GM12892 (cell line): ENCODE results near the gene SAE1.

Source experiments
- DNase-seq: peaks from one replicate; pipeline ENCODE4 v3.0.0; 2011; ENCODE audit not compliant: insufficient read length
- FAIRE-seq: peaks from 2 replicates; lab custom pipeline; 2011; peaks lifted over from hg19 to GRCh38; lab: Jason Lieb, UNC
- POLR2A ChIP-seq: IDR thresholded peaks from 2 replicates; pipeline ENCODE4 v1.6.1; 2011; ENCODE audit warnings: low read depth, low read length, control low read depth
- POLR2AphosphoS5 ChIP-seq: IDR thresholded peaks from 2 replicates; pipeline ENCODE4 v1.6.1; 2011; ENCODE audit warnings: low read depth, low read length, control low read depth
- TAF1 ChIP-seq: IDR thresholded peaks from 2 replicates; pipeline ENCODE4 v1.6.1; 2011; ENCODE audit warnings: low read depth, mild to moderate bottlenecking, control low read depth, low read length, borderline replicate concordance

SAE1 gene

DNA sequence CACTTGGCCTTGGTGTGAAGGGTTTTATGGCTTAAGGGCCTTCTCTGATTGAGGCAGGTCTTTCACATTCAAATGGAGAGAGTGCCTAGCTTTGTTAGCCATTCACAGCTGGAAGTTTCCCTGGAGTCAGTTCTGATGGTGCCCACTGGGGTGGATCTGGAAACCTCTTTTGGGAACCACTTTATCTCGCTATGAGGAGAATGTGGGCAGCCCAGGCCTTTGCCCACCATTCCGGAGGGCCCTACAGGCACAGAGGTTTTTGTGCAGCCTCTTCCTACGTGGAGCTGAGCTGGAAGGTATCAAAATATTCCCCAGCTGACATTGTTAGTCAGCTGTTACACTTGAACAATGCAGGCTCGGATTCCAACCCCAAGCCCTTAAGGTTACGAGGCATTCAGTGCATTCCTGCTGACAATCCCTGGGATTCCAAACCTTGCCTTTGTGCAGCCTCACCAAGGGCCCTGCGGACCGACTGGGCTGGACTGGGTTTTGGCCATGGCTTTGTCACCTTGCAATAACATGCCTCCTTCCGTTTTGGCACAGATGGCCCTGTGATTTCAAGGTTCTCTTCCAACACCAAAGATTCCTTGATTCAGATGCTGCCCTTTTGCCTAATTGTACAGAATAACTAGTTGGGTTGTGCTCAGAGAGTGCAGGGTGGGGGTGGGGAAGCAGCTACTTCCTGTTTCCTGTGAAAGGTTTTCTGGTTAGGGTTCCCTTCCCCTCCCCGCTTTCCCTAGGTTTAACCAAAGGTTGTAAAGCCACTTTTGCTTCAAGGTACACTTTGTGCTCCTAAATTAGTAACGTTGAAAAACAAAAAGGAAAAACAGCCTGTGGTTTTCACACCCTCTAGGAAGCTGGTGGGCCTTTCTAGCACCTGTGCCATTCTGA is 27.0 kb downstream of the SAE1 start:
- peak; percentile 27 for FAIRE-seq
- no peak for DNase-seq
- TF ChIP-seq POLR2AphosphoS5 (no peak), POLR2A (no peak), TAF1 (no peak)

DNA sequence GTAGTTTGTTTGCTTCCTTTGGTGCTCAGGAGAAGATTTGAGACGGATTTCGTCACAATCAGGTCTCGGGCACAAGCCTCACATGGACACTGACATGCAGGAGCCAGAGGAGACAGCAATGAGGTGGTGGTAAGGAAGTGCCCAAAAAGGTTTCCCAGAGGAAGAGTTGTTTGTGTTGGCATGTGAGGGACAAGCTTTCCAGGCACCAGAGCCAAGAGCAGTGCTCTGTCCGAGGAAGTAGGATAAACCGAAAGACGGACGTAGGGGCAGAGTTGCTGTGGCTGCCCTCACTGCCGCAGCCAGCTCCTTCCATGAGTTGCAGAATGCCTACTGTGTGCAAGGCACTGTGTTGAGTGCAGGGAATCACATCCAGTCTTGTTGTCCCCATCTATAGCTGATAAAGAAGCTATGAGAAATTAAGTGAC is 27.7 kb downstream of the SAE1 start:
- FAIRE-seq (no peak), DNase-seq (no peak)
- TF ChIP-seq TAF1 (no peak), POLR2AphosphoS5 (no peak), POLR2A (no peak)

DNA sequence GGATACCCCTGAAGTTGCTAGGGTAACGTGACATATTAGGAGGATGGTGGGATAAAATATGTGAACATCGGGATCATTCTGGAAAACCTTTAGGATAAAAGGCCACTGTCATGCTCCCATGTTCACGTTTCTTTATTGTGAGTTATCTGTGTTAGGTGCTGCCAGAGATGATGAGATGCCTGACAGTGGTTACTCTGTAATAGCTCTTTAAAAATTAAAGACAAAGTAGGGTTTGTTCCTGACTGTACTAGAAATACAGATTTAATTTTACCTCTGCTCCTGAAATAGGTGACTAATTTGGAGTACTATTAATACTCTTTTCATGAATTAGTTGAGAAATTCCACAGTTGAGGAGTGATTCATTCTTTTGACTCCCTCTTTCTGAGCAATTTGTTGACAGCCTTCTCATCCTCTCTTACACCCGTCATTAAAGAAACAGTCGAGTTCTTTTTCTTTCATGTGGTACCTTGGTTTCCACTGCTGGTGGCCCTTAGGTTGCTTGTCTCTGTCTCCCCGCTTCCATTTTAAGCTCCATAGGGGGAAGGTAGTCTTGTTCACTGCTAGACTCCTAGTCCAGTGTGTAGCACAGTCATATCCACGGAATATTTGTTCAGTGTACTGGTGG is 28.4 kb downstream of the SAE1 start:
- FAIRE-seq (no peak), DNase-seq (no peak)
- TF ChIP-seq TAF1: no peak
- TF ChIP-seq POLR2A: no peak
- no peak for TF ChIP-seq POLR2AphosphoS5

DNA sequence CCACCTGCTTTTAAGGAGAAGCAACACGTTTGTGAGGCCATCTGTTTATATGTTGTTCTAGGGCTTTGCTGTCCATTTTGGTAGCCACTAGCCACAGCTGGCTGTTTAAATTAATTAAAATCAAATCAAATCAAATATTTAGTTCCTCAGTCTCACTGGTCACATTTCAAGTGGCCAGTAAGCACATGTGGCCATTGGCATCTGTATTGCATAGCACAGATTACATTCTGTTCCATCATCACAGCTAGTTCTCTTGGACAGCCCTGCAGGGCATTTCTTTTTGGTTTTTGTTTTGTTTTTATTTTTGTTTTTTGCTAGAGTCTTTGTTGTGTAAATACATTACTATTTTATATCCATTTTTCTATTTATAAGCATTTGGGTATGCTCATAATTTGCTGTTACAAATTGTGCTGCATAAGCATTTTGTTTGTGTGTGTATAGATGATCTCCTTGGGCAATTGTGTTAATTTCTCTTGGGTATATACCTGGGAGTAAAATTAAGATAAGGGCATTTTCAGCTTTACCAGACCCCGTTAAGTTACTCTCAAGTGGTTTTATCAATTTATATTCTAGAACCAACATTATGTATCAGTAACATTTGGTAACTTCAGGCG is 31.3 kb downstream of the SAE1 start:
- FAIRE-seq (no peak), DNase-seq (no peak)
- TF ChIP-seq TAF1 (no peak), POLR2AphosphoS5 (no peak), POLR2A (no peak)

DNA sequence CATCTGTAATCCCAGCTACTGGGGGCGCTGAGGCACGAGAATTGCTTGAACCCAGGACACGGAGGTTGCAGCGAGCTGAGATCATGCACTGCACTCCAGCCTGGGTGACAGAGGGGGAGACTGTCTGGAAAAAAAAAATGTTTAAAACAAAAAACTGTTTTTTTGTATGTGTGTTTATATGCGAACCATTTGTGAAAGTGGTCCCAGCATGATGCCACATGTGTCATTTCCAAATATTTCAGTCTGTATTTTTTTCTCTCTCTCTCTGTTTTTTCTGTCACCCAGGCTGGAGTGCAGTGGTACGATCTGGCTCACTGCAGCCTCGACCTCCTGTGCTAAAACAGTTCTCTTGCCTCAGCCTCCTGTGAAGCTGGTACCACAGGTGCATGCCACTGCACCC is 37.4 kb downstream of the SAE1 start:
- DNase-seq (no peak), FAIRE-seq (no peak)
- TF ChIP-seq POLR2A (no peak), TAF1 (no peak), POLR2AphosphoS5 (no peak)

DNA sequence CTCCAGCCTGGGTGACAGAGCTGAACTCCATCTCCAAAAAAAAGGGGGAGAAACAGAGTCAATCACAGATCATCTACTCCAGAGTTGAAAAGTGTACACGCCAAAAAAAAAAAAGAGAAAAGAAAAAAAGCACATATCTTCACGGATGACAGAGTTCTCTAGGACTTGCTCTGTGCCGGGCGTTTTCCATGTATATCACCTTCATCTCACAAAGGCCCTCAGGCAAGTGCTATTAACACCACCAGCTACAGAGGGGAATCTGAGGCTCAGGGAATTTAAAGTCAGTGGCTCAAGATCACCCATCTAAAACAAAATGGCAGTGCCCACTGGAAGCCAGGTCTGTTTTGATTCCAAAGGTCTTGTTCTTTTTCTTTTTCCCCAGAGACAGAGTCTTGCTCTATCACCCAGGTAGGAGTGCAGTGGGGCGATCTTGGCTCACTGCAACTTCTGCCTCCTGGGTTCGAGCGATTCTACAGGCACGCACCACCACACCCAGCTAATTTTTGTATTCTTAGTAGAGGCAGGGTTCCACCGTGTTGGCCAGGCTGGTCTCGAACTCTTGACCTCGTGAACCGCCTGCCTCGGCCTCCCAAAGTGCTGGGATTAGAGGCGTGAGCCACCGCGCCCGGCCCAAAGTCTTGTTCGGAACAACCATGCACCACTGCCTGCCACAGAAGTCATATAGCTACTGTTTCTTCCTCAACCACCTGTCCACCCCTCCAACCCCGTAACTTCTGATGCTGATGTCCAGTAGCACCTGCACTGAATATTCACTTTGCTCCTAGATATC is 42.2 kb downstream of the SAE1 start:
- FAIRE-seq (no peak), DNase-seq (no peak)
- TF ChIP-seq POLR2A: no peak
- TF ChIP-seq TAF1: no peak
- no peak for TF ChIP-seq POLR2AphosphoS5

DNA sequence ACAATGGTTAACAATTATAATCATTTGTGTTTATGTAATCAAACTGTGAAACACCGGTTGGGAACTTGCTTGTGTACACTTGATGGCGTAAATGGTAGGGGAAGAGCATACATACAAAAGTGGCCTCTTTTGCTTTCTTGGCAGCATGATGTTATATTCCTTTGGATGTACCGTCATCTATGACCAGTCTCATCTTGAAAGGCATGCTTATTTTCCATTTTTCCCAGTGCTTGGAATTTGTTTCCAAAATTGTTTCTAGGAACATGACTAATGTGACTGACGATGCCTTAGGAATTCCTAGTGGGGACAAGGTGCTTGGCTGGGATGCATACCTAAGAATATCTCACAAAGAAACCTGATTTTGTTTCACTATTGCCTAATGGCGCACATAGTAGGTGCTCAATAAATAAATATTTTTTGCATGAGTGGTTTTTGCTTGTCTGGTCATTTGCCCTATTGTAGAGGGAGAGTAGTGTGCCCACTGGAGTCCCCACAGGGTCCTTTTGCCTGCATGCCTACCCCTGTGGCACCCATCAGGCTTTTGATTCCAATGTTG is 45.5 kb downstream of the SAE1 start:
- TF ChIP-seq TAF1 (no peak), POLR2A (no peak), POLR2AphosphoS5 (no peak)
- no peak for FAIRE-seq
- no peak for DNase-seq

DNA sequence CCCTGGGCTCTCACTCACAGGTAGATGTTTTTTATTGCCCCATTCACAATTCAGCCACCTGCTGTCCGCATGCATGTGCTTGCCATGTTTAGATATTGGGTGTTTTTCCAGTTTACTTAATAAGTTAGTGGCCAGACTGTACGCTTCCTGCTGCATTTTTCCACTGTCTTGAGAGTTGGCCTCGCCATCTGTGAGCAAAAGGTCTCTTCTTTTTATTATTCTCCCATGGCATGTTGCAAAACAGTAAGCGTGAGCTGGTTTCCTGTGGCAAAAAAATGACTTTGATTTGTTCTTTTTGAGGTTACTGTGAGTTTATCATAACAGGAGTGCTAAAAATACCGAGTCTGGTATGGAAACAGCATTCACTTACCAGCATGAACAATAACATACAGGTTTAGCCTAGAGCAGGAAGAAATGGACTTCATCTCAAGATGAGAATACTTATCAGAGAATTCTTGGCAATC is 46.0 kb downstream of the SAE1 start:
- TF ChIP-seq POLR2AphosphoS5 (no peak), TAF1 (no peak), POLR2A (no peak)
- FAIRE-seq: no peak
- no peak for DNase-seq

DNA sequence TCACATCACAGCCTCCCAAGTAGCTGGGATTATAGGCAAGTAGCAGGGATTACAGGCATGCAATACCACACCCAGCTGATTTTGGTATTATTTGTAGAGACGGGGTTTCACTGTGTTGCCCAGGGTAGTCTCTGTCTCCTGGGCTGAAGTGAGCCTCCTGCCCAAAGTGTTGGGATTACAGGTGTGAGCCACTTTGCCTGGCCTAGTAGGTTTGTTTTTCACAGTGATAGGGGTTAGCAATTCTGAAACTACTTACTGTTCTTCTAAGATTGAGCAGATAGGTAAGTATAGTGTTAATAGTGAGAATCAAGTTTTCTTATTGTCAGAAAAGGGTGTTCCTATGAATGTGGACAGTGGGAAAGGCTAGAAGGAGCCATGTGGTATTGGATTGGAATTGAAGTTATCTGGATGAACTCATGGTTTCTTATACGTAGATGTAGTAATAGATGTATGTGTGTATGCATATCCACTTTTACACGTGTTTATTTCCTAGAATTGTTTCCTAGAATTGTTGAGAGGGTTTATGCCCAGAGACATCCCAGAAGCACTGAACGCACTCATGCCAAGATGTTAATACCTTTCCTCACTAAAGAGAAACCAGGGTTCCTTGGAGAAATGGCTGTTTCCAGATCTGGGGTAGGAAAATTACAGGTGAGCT is 49.1 kb downstream of the SAE1 start:
- FAIRE-seq: no peak
- TF ChIP-seq POLR2A (no peak), POLR2AphosphoS5 (no peak)
- no peak for DNase-seq

DNA sequence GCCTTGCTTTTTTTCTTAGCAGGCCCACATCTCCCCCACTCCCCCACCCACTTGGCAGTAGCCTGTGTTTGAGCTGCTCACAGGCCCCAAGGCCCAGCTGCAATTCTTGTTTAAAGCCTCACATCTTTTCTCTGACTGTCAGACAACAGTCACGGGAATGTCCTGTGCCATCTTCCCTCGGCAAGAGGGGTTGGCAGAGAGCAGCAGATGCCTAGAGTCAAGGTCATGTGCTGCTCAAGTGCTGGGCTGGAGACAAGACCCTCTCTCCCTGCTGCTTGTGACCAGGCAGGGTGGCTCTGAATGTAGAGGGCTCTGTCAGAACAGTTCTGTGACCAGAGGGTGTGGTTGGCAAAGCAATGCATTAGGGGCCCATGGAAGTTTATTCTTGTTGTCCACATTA is 53.0 kb downstream of the SAE1 start:
- TF ChIP-seq TAF1 (no peak), POLR2A (no peak), POLR2AphosphoS5 (no peak)
- DNase-seq (no peak), FAIRE-seq (no peak)
